ENCODE data around the gene FMC1.
A peak's percentile ranks its signal among the peaks of the same experiment; 100 is the strongest.
"Not testable (repeated sequence)": the region's sequence is repeated elsewhere in the genome, so short reads cannot be mapped to it uniquely, and the experiment has no call there.

The FMC1 gene

GRCh38 chr7:139341058-139341775 lies at the start of gene FMC1:
Gene FMC1, plus strand, starts transcription at chr7:139341337. Its CDS starts 48 bp downstream, at chr7:139341385.
- peak; percentile 70 to 79 for DNase-seq (ENCODE audit: low read depth in 2 of 2)

- DNase-seq (ENCODE audit: low read depth in 2 of 2): no peak
Observed at GRCh38 chr7:139292821-139293220, 48.3 kb upstream of the FMC1 start.

GRCh38 chr7:139293534-139293933 lies 47.6 kb upstream of the FMC1 start:
- no peak for DNase-seq (ENCODE audit: low read depth in 2 of 2)

- no peak for DNase-seq (ENCODE audit: low read depth in 2 of 2)
Observed at GRCh38 chr7:139294241-139294640, 46.9 kb upstream of the FMC1 start.

- DNase-seq (ENCODE audit: low read depth in 2 of 2): no peak
Observed at GRCh38 chr7:139294951-139295575, 46.1 kb upstream of the FMC1 start.

GRCh38 chr7:139297795-139298194 lies 43.3 kb upstream of the FMC1 start:
- no peak for DNase-seq (ENCODE audit: low read depth in 2 of 2)

GRCh38 chr7:139299296-139299695 lies 41.8 kb upstream of the FMC1 start:
- no peak for DNase-seq (ENCODE audit: low read depth in 2 of 2)

- DNase-seq (ENCODE audit: low read depth in 2 of 2): no peak
Observed at GRCh38 chr7:139300390-139300789, 40.7 kb upstream of the FMC1 start.

GRCh38 chr7:139304517-139304916 lies 36.6 kb upstream of the FMC1 start:
- no peak for DNase-seq (ENCODE audit: low read depth in 2 of 2)

- DNase-seq (ENCODE audit: low read depth in 2 of 2): no peak
Observed at GRCh38 chr7:139317939-139318505, 23.1 kb upstream of the FMC1 start.

- no peak for DNase-seq (ENCODE audit: low read depth in 2 of 2)
Observed at GRCh38 chr7:139321071-139321745, 19.9 kb upstream of the FMC1 start.

- DNase-seq (ENCODE audit: low read depth in 2 of 2): not testable (repeated sequence)
Observed at GRCh38 chr7:139324709-139325108, 16.4 kb upstream of the FMC1 start.

GRCh38 chr7:139328375-139328774 lies 12.8 kb upstream of the FMC1 start:
- no peak for DNase-seq (ENCODE audit: low read depth in 2 of 2)

- DNase-seq (ENCODE audit: low read depth in 2 of 2): no peak
Observed at GRCh38 chr7:139329119-139329518, 12.0 kb upstream of the FMC1 start.

- no peak for DNase-seq (ENCODE audit: low read depth in 2 of 2)
Observed at GRCh38 chr7:139330333-139331030, 10.7 kb upstream of the FMC1 start.

GRCh38 chr7:139332697-139333359 lies 8.3 kb upstream of the FMC1 start:
- DNase-seq (ENCODE audit: low read depth in 2 of 2): no peak

GRCh38 chr7:139333443-139333842 lies 7.7 kb upstream of the FMC1 start:
- not testable (repeated sequence) for DNase-seq (ENCODE audit: low read depth in 2 of 2)

- DNase-seq (ENCODE audit: low read depth in 2 of 2): no peak
Observed at GRCh38 chr7:139334399-139335150, 6.6 kb upstream of the FMC1 start.

GRCh38 chr7:139339025-139339424 lies 2.1 kb upstream of the FMC1 start:
- no peak for DNase-seq (ENCODE audit: low read depth in 2 of 2)

- no peak for DNase-seq (ENCODE audit: low read depth in 2 of 2)
Observed at GRCh38 chr7:139339698-139340036, 1.5 kb upstream of the FMC1 start.

All from stimulated activated CD4-positive, alpha-beta T cell treated with anti-CD3 and anti-CD28 coated beads, Interleukin-12 subunit alpha, Interleukin-12 subunit beta, amount 100 ng/mL, for 24 hours (primary cell).